Caco-2 (cell line): ENCODE data around the gene SLC12A7. TPM values are rescaled to one million over a fixed set of nuclear protein-coding genes. Genes with fewer than 3 reads are reported as not detected.

Source experiments
- BruUV-seq: library from RNA; stranded (reverse); fragments of 400-500 nt; replicated peaks from 2 replicates; lab custom pipeline; 2021; lab: Mats Ljungman, UMichigan
- CTCF ChIA-PET: fragments of 300-600 bp; sonication (Branson Sonifier 250); formaldehyde crosslinking; loops from one replicate; lab custom pipeline; 2022; ENCODE audit warnings: antibody characterized with exemption; lab: Charles Lee
- POLR2A ChIA-PET: fragments of 300-600 bp; sonication (Branson Sonifier 250); formaldehyde crosslinking; loops from one replicate; lab custom pipeline; 2022; ENCODE audit warnings: antibody characterized with exemption; lab: Charles Lee
- DNase-seq, 2 experiments: peaks; one replicate each; pipeline versions ENCODE4 v3.0.0 to v3.0.0-alpha.2; 2020 to 2022
- H3K27me3 ChIP-seq: replicated peaks from 2 replicates; pipeline ENCODE4 v1.6.0; 2011; ENCODE audit warnings: low read length; ENCODE audit not compliant: control insufficient read depth, insufficient read depth
- H3K36me3 ChIP-seq: 2 replicates; pipeline ENCODE4 v1.5.1; 2011; ENCODE audit warnings: low read length; ENCODE audit not compliant: control insufficient read depth, insufficient read depth
- H3K4me1 ChIP-seq: fragments of 250-450 bp; sonication (Bioruptor Pico); 2 replicates; pipeline ENCODE4 v1.5.1; 2020; ENCODE audit warnings: mild to moderate bottlenecking
- H3K4me3 ChIP-seq: 2 replicates; pipeline ENCODE4 v1.5.1; 2011; ENCODE audit warnings: low read depth, mild to moderate bottlenecking, control low read depth, low read length
- H3K9me3 ChIP-seq: fragments of 250-450 bp; sonication (Bioruptor Pico); 2 replicates; pipeline ENCODE4 v1.5.1; 2020; ENCODE audit warnings: mild to moderate bottlenecking, moderate library complexity
- H3K27ac Mint-ChIP-seq: one replicate; pipeline ENCODE4 v1.8.0; 2022; ENCODE audit warnings: mixed read lengths; ENCODE audit not compliant: unreplicated experiment
- H3K27me3 Mint-ChIP-seq: one replicate; pipeline ENCODE4 v1.8.0; 2022; ENCODE audit warnings: mixed read lengths; ENCODE audit not compliant: insufficient read depth, unreplicated experiment
- H3K36me3 Mint-ChIP-seq: one replicate; pipeline ENCODE4 v1.8.0; 2022; ENCODE audit warnings: mild to moderate bottlenecking, mixed read lengths; ENCODE audit not compliant: insufficient read depth, unreplicated experiment
- H3K4me1 Mint-ChIP-seq: one replicate; pipeline ENCODE4 v1.8.0; 2022; ENCODE audit warnings: low read depth, mixed read lengths; ENCODE audit not compliant: unreplicated experiment
- H3K4me3 Mint-ChIP-seq: one replicate; pipeline ENCODE4 v1.8.0; 2022; ENCODE audit warnings: mild to moderate bottlenecking, moderate library complexity, mixed read lengths; ENCODE audit not compliant: unreplicated experiment
- H3K9me3 Mint-ChIP-seq: one replicate; pipeline ENCODE4 v1.8.0; 2022; ENCODE audit warnings: mixed read lengths; ENCODE audit not compliant: unreplicated experiment
- CTCF ChIP-seq, 2 experiments: fragments of 200-600 bp in 1 of 2; IDR thresholded peaks; 1 replicate in 1 of 2; 2 replicates in 1 of 2; pipeline versions ENCODE4 v1.5.1 to v1.8.0; 2011 to 2022; ENCODE audit warnings: antibody characterized with exemption in 1 of 2, control low read depth in 1 of 2, inconsistent platforms in 1 of 2, low read depth in 1 of 2, low read length in 1 of 2, mild to moderate bottlenecking in 1 of 2, moderate library complexity in 1 of 2; ENCODE audit not compliant: insufficient read depth in 1 of 2, severe bottlenecking in 1 of 2, unreplicated experiment in 1 of 2
- intact Hi-C: fragments of 100-400 bp; cut with micrococcal nuclease; formaldehyde crosslinking; loops from one replicate; pipeline ENCODE4 v1.10.0; 2022; ENCODE audit not compliant: unreplicated experiment
- total RNA-seq: library from RNA; stranded (reverse); gene quantifications from 2 replicates; pipeline ENCODE4 v1.2.3, GENCODE V29; 2022

The SLC12A7 gene
- total RNA-seq, 1 experiment from 2014 or later: 41.7 TPM

- no peak for DNase-seq
- Mint-ChIP-seq H3K27me3 (no peaks in the 10 kb centered on the region), H3K9me3 (no peaks in the 10 kb centered on the region), H3K4me3 (no peak overlapping the region), H3K4me1 (no peaks in the 10 kb centered on the region), H3K27ac (no peak overlapping the region), H3K36me3 (peaks cover 11% of the 10 kb centered on the region)
- POLR2A ChIA-PET: no interaction called here
- Histone ChIP-seq H3K4me3 (no peak overlapping the region), H3K4me1 (peaks cover 12% of the 10 kb centered on the region), H3K27me3 (no peaks in the 10 kb centered on the region), H3K9me3 (no peaks in the 10 kb centered on the region), H3K36me3 (no peaks in the 10 kb centered on the region)
- CTCF ChIA-PET: no interaction called here
- BruUV-seq: no TSS peak
- intact Hi-C loops: no loop called here
- TF ChIP-seq CTCF (IDR thresholded peaks at IDR 0.05; ENCODE audit: insufficient read depth in 1 of 2, low read depth in 1 of 2, low read length in 1 of 2, severe bottlenecking in 1 of 2, unreplicated experiment in 1 of 2): no peak
These were observed 97.5 kb downstream of the SLC12A7 start for GRCh38 chr5:1014346-1014745.

- H3K9me3 Mint-ChIP-seq: no peaks in the 10 kb centered on the region
- H3K4me3 Mint-ChIP-seq: no peak overlapping the region
- H3K4me3 ChIP-seq: no peak overlapping the region
- no TSS peak for BruUV-seq
- POLR2A ChIA-PET: no interaction called here
- intact Hi-C loops: no loop called here
- DNase-seq: no peak
- no peaks in the 10 kb centered on the region for H3K27me3 ChIP-seq
- no peaks in the 10 kb centered on the region for H3K27me3 Mint-ChIP-seq
- H3K27ac Mint-ChIP-seq: no peak overlapping the region
- peaks cover 11% of the 10 kb centered on the region for H3K36me3 Mint-ChIP-seq
- CTCF ChIA-PET: no interaction called here
- no peaks in the 10 kb centered on the region for H3K9me3 ChIP-seq
- no peak for TF ChIP-seq CTCF (IDR thresholded peaks at IDR 0.05; ENCODE audit: insufficient read depth in 1 of 2, low read depth in 1 of 2, low read length in 1 of 2, severe bottlenecking in 1 of 2, unreplicated experiment in 1 of 2)
- peaks cover 13% of the 10 kb centered on the region for H3K4me1 ChIP-seq
- H3K36me3 ChIP-seq: no peaks in the 10 kb centered on the region
- H3K4me1 Mint-ChIP-seq: no peaks in the 10 kb centered on the region
These were observed 97.9 kb downstream of the SLC12A7 start for GRCh38 chr5:1013948-1014301.

DNA sequence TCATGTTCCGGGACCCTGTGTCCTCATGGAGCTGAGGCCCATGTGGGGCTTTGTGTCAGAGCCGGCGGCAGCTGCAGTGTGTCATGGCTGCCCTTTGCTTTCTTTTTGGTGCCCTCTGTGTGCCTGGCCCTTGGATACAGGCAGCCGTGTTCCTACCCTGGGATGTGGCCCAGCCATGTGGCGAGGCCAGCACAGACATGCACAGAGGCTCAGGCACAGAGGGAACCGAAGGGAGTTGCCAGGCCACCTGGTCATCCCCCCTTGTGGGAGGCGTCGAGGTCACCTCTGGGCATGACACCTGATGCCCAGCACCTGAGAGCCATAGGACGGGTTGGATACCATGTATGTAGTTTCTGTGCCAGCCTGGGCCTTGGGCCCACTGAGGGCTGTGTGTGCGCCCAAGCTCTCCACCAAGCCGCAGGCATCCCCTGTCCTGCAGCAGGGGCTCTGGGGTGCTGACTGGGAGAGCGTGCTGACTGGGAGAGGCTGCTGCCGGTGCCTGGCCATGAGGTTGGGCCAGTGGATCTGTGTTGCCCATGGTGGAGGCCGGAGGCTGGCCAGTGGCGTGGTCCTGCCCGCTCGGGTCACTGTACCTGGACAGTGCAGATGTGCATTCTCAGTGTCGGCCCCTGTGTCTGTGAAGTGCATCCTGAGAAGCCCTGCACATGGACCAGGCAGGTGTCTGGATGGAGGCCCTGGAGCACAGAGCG, 98.5 kb downstream of the SLC12A7 start:
- Histone ChIP-seq H3K4me1 (peaks cover 15% of the 10 kb centered on the region), H3K9me3 (no peaks in the 10 kb centered on the region), H3K4me3 (no peak overlapping the region), H3K27me3 (no peaks in the 10 kb centered on the region), H3K36me3 (no peaks in the 10 kb centered on the region)
- ChIA-PET CTCF (no interaction called here), POLR2A (no interaction called here)
- H3K27ac Mint-ChIP-seq: no peak overlapping the region
- no peak for TF ChIP-seq CTCF (IDR thresholded peaks at IDR 0.05; ENCODE audit: insufficient read depth in 1 of 2, low read depth in 1 of 2, low read length in 1 of 2, severe bottlenecking in 1 of 2, unreplicated experiment in 1 of 2)
- BruUV-seq: no TSS peak
- H3K27me3 Mint-ChIP-seq: no peaks in the 10 kb centered on the region
- intact Hi-C loops: no loop called here
- no peaks in the 10 kb centered on the region for H3K4me1 Mint-ChIP-seq
- no peaks in the 10 kb centered on the region for H3K9me3 Mint-ChIP-seq
- DNase-seq: no peak
- H3K4me3 Mint-ChIP-seq: no peak overlapping the region
- peaks cover 11% of the 10 kb centered on the region for H3K36me3 Mint-ChIP-seq
